HG02610 (cell line): ENCODE data around the gene TRRAP.

Source experiments
- ATAC-seq: cut with Tn5 transposase; IDR thresholded peaks from one replicate; pipeline ENCODE4 v1.9.1; 2021; ENCODE audit warnings: mild to moderate bottlenecking, moderate library complexity; ENCODE audit not compliant: unreplicated experiment

TRRAP gene

DNA sequence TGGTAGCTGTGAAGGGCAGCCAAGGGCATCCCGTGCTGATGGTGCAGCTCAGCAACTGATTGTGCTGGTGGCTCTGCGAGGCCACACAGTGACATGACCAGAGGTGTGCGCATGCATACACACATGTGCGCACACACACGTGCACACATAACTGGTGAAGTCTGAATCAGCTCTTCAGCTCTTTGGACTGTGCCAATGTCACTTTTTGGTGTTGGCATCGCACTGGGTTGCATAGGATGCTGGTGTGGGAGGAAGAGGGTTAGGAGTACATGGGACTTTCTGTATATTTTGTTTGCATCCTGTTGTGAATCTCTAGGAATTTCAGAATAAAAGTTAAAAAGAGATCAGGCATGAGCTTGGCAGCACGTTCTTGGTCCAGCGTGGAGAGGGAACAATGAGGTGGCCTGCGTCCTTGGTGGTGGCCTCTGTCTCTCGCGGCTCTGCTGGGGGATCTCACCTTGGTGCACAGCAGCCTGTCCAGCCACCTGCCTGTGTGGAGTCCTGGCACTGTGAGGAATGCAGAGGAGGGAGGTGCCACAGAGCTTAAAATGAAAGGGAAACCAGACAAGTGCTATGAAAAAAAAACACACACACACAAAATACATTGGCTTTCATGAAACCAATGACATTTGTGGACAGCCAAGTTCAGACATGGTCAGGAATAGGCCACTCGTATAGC, 124.0 kb downstream of the TRRAP start:
- no peak for ATAC-seq

DNA sequence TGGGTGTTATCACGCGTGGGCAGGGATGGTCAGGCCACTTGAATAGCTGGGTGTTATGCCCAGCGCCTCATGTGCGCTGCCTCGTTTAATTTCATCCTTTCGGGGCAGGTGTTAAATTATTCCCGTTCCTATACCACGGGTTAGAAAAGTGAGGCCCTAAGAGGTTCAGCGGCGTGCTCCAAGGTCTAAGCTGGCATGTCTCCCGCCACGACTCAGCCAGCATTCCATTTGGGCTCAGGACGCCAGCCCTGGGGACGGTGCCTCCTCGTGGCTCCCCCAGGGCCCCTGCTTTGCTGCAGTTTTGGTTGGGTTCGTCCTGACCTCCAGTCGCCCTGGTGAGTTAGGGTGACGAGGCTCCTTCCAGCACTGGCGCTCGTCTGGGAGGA, 124.5 kb downstream of the TRRAP start:
- ATAC-seq = no peak

DNA sequence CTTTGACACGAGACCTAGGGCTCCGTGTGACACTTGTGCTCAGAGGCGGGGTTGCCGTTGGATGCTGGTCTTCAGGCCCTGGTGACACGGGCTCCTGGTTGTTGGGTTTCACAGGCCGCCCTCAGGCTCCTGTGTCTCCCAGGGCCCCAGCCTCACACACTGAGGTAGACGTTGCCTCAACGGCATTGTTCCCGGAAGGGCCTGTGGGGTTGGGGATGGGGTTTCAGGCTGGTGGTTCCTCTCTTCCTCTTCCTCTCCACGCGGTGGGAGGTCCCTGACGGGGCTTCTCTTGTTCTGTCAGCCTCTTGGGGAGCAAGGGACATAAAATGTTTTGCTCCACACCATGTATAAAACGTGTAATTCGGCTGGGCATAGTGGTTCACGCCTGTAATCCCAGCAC, 125.1 kb downstream of the TRRAP start:
- ATAC-seq = no peak

DNA sequence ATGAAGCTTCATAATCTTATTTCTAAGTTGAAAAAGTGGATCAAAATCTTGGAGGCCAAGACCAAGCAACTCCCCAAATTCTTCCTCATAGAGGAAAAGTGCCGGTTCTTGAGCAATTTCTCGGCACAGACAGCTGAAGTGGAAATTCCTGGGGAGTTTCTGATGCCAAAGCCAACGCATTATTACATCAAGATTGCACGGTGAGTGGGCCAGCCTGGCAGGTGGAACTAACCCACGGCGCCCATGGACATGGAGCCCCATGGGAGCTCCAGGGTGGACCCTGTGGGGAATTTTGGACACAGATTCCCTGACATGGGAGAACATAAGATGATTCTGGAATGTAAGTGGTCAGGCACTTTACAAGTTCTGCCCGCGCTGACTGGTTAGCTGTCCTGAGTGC, 125.9 kb downstream of the TRRAP start:
- ATAC-seq = no peak

DNA sequence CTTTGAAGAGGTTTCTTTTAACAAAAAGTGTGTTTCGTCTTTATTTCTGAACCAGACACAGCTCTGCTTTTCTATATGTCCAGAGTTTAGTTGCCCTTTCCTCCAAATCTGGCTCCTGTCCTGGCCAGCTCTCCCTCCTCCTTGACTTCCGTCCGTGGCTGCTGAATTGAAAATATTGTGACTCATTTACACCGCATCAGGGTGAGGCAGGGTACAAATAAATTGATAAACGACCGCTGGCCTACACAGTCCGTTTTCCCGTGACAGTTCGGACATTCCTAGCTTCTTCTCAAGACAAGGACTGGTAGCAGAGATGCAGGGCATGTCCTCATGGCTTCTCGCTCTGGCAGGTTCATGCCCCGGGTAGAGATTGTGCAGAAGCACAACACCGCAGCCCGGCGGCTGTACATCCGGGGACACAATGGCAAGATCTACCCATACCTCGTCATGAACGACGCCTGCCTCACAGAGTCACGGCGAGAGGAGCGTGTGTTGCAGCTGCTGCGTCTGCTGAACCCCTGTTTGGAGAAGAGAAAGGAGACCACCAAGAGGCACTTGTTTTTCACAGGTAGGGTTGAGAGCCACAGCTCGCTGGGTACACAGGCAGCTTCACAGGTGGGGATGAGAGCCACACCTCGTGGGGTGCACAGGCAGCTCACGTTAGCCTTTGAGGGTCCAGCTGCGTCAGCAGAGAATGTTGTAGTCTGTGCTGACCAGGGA, 126.6 kb downstream of the TRRAP start:
- ATAC-seq = no peak

DNA sequence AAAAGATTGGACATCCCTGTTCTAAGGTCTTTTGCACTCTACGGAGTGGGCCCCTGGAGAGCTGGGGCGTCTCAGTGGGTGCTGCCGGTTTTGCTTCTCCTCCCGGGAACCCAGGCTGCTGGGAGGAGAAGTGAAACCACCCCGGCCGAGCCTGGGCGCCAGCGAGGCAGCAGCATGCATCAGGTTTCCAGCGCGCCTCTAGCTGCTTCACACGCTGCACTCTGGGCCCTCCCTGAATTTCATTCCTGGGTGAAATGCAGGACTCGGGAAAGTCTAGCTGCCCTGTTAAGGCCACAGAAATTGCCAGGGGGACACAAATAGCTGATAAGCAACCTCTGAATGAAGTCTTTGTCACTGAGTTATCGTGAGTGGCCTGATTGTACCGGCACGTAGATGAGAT, 127.4 kb downstream of the TRRAP start:
- no peak for ATAC-seq

DNA sequence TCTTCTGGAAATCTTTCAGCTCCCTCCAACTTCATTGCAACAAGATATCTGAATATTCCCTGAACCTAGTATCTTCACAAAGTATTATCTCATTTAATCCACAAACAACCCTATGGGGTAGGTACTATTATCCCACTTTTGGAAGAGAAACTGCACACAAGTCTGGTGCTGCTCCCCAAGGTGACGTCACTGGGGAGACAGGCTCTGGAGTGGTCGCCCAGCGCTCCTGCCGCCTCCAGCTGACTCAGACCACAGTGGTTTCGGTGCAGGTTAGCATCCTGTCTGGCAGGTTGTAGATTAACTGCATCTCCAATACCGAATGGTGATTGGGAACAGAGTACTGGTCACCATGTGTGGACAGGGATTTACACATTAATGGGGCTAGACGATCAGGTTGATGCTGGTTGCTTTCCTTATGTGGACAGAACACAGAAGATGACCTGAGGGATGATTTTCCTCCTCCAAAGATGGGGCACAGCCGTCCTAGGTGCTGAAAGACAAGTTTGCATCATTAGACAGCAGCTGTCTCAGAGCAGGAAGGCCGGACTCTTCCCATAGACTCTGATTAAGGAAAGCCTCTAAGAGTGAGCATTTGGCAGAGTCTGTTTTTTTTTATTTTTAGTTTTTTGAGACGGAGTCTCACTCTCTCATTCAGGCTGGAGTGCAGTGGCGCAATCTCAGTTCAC, 128.6 kb downstream of the TRRAP start:
- no peak for ATAC-seq

DNA sequence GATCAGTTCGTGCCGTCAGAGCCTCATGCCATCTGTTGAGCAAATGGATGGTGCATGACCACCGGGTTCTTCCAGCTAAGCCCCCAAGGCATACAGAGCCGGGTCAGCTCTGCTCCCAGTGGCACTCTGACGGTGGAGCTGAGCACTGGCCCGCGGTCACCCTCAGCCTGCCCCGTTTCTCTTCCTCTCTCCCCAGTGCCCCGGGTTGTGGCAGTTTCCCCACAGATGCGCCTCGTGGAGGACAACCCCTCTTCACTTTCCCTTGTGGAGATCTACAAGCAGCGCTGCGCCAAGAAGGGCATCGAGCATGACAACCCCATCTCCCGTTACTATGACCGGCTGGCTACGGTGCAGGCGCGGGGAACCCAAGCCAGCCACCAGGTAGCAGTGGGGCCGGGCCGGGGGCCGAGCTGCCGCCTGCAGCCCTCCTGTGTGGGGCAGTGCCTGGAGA, 129.9 kb downstream of the TRRAP start:
- no peak for ATAC-seq

DNA sequence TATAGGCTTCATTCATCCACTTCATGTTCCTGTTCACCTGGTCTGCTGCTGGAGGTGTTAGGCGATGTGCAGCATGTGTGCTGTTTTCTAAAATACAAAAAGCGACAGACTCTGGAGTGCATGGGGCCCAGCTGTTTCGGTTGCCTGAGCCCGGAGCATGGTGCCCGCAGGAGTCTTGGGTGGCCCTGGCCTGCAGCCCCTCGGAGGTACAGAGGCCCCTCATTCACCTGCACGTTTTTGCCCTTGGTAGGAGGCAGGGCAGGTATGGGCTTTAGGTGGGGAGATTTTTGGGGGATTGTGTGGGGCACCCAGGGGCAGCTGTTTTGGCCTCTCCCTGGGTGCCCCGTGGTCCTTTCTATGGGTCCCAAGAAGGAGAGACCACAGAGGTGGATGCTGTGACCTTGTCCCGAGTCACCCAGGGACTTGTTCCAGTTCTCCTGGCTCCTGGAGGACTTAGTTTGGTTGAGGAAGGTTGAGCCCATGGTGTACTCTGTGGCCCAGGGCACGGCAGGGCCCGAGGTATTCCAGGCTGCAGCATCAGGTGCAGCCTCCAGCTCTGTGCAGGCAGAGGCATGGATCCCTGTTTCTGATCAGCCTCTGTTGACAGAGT, 130.7 kb downstream of the TRRAP start:
- ATAC-seq = no peak

DNA sequence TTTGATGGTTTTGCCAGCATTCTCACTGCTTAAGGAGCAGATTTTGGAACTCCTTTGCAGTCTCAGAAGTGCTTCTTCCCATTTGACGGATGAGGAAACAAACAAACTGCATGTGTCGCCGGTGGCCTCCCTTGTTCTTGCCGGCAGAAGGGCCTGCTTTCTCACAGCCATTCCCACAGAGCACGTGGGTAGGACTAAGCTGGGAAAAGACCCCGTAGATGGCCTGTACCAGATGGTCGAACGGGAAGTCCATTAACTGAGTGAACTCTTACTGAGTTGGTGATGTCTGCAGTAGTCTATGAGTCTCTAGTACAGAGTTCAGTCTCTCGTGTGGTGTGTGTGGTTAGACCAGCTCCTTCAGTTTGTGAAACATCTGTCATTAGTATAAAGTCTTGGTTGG, 131.9 kb downstream of the TRRAP start:
- ATAC-seq = no peak

DNA sequence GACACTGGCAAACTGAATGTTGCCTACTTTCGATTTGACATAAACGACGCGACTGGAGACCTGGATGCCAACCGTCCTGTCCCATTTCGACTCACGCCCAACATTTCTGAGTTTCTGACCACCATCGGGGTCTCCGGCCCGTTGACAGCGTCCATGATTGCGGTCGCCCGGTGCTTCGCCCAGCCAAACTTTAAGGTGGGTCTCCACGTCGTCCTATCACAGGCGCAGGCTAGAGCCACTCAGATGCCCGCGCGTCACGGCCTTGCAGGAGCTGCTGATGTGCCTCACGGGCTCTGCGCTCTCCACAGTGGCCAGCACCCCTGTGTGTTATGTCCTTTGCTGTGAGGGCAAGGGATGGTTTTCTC, 133.0 kb downstream of the TRRAP start:
- ATAC-seq = no peak

DNA sequence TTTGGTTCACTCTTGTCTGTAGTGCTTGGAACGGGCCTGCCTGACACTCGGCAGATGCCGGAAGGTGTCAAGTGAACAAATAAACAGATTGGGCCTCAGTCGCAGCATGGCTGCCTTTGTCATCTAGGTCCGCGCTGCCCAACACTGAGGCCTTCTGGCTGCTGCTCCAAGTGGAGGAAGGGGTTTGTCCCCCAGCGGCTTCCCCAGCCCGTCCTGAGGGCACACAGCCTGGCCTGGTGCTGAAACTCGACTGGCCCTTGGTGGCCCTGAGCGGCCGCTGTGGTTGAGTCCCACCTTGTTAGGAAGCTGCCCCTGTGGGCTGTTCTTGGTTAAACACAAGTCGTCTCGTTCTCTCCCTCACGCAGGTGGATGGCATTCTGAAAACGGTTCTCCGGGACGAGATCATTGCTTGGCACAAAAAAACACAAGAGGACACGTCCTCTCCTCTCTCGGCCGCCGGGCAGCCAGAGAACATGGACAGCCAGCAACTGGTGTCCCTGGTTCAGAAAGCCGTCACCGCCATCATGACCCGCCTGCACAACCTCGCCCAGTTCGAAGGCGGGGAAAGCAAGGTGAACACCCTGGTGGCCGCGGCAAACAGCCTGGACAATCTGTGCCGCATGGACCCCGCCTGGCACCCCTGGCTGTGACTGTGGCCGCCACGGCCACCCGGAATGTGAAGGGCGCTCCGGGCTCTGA, 133.5 kb downstream of the TRRAP start:
- ATAC-seq = no peak

DNA sequence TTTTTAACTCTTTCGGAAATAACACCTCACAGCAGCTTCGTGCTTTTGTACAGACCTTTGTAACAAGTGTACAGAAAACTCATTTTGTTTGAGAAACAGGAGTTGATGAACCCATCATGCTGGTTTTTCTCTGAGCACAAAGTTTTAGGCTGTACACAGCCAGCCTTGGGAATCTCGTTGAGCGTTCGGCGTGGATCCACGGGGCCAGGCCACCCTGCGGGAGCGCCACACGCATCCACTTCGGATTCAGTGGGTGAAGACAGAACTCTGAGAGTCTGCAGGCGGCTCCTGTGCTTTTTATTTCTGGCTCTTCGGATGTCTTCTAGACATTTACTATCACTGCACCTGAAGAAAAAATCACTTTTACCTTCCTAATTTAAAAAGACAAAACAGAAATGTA, 134.4 kb downstream of the TRRAP start:
- ATAC-seq = no peak

DNA sequence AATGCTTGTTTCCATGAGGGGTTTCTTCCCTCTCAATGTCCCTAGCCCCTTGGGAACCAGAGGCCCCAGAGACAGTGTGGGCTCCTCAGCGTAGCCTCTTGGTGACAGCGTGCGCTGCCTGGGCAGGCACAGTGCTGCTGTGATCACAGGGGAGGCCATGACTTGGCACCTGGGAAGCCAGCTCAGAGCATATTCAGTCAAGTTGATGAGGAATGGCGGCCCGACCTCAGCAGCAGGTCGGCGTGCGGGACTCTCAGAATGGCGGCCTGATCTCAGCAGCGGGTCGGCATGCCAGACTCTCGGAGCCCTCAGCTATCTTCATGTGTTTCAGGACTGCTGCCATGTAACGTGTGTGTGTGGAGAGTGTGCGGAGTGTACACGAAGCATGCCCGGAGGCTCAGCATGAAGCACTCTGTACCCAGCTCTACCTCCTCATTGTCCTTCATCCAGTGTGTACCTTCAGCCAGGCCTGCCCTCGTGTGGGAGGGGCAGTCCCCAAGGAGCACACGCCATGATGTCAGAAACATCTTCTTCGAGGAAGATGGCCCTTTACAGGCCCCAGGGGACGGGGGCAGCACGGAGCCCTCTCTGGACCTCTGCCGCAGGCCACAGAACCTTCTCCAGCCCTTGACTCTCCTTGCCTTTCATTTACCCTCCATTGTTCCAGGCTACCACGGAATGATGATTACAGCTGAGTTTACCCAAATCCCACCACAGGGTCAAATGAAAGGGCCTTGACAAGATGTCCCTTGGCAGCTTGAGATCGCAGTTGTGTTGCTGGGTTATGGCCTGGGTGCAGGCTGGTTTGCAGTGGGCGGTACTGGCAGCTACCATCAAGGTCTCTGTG, 135.2 kb downstream of the TRRAP start:
- ATAC-seq = no peak

DNA sequence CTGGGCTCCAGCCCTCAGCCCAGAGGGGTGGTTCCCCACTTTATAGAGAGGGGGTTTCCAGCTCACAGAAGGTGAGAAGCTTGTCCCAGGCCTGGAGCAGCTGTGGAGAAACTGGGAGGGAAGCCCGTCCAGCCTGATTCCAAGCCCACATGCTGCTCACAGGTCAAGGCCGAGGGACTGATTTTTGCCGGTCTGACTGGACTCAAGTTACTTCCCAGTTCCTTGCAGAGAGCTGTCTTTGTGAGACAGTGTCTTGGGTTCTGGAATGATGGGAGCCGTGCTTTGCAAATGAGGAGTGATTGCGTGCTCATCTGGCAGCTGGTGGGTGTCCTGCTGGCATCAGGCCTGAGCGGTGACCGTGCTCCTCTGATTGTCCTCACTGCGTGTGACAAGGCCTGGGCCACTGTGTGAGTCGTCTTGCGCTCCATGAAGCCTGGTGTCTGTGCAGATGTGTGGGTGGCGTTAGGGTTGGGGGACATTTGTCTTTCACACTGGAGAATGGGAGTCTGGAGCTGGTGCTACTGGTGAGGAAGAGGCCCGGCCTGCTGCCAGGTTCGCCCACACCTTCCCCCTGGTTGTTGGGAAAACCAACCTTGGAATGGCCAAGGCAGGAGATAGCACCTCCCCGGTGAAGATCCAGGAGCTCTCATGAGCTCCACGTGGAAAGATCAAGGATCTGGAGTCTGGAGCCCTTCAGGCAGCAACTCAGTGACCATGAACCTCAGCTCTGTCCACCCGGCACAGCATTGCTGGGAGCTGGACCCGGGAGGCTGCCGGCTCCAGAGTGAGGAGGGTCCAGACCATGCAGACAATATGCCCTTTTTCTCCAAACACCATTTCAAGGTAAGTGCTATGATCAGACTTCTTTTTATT, 136.0 kb downstream of the TRRAP start:
- no peak for ATAC-seq

DNA sequence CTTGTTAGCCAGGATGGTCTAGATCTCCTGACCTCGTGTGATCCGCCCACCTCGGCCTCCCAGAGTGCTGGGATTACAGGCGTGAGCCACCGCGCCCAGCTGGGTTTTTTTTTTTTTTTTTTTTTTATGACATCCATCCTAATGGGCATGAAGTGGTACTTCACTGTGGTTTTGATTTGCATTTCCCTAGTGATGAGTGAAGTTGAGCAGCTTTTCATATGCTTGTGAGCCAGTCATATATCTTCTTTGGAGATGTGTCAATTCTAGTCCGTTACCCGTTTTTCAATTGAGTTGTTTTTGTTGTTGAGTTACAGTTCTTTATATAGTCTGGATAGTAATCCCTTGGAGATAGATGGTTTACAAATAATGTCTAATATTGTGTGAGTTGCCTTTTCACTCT, 137.9 kb downstream of the TRRAP start:
- ATAC-seq = no peak

DNA sequence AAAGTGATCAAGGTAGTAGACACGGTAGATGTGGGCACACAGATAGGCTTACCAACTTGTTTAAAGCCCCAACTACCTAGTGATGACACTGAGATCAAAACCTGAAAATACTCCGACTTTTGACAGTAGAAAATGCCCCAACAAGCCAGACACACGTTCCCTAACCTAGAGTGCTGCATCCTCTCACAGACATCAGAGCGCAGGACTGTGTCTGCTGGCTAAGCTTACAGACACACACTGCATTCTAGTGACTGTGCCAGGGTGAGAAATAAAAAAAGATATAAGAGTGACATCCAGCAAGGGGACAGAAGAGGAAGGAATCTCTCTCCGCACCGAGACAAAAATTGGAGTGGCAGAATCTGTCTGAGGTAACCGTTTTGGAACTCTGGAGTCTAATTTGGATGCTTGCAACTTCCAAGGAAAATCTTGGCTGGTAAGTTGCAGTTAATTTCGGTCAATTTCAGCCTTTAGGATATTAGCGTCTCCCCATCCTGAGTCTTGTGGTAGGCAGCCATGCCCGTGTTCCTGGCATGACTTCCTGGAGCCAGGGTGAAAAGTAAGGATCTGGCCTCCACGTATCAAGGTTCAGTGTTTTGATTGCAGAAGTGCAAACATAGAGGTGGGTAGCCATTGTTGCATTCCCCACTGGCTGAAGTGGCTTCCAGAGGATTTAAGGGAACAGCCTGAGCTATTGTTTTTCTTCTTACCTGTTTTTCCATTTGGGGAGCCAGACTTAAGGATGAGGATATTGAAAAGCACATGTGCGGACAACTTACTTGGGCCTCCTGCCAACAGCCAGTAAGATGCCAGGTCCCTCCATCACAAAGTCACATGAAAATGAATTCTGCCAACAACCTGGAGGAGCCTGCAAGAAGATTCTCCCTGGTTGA, 141.4 kb downstream of the TRRAP start:
- ATAC-seq = no peak

DNA sequence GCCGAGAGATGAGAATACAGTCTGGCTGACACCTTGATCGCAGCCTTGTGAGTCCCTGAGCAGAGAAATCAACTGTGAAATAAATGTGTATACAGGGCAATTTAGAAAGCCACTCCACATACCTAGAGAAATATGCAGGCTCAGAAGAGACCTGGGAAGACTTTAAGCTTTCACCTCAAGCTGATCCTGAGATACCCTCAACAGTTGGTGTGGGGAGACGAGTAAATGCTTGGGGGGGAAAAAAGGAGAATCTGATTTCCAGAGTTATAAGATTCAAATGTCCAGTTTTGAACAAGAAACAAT, 142.0 kb downstream of the TRRAP start:
- ATAC-seq = no peak
